H1 (cell line): ENCODE results near the gene GRK5. TPM values are rescaled to one million over a fixed set of nuclear protein-coding genes. Genes with fewer than 3 reads are reported as not detected.

Experiments used
- CBX8 ChIP-seq: fragments of 300-800, 300-1000 bp; sonication (generic); IDR thresholded peaks from 2 replicates; pipeline ENCODE4 v1.7.1; 2016; ENCODE audit warnings: low read depth, low read length, borderline replicate concordance
- CHD7 ChIP-seq: fragments of 300-600 bp; sonication (generic); IDR thresholded peaks from 2 replicates; pipeline ENCODE4 v1.7.1; 2012; ENCODE audit warnings: low read length, moderate library complexity, mild to moderate bottlenecking, inconsistent platforms; ENCODE audit not compliant: insufficient replicate concordance
- CTBP2 ChIP-seq: IDR thresholded peaks from 2 replicates; pipeline ENCODE4 v1.7.0; 2011; ENCODE audit warnings: borderline replicate concordance, mild to moderate bottlenecking, moderate library complexity, mixed read lengths, low read length; ENCODE audit not compliant: insufficient read depth, insufficient read length
- E2F6 ChIP-seq: IDR thresholded peaks from 2 replicates; pipeline ENCODE4 v1.6.1; 2012; ENCODE audit warnings: inconsistent platforms
- EZH2 ChIP-seq: fragments of 200-600 bp; sonication (generic); IDR thresholded peaks from 2 replicates; pipeline ENCODE4 v1.7.1; 2012; ENCODE audit warnings: low read depth, mild to moderate bottlenecking, moderate library complexity, low read length, inconsistent platforms; ENCODE audit not compliant: severe bottlenecking
- KDM1A ChIP-seq: fragments of 200-600, 300-600 bp; sonication (generic); IDR thresholded peaks from 2 replicates; pipeline ENCODE4 v1.7.1; 2016; ENCODE audit warnings: mild to moderate bottlenecking, low read length, borderline replicate concordance
- PHF8 ChIP-seq: fragments of 200-600 bp; sonication (generic); conservative IDR thresholded peaks from 2 replicates; pipeline ENCODE4 v1.7.1; 2012; ENCODE audit warnings: low read depth, mild to moderate bottlenecking, inconsistent platforms, low read length, moderate library complexity
- POLR2A ChIP-seq, 2 experiments: IDR thresholded peaks; 1 replicate in 1 of 2; 2 replicates in 1 of 2; pipeline ENCODE4 v1.6.1; 2011; ENCODE audit warnings: low read depth in 2 of 2, low read length in 2 of 2, mild to moderate bottlenecking in 2 of 2; ENCODE audit errors: control extremely low read depth in 1 of 2
- RAD21 ChIP-seq, 2 experiments: IDR thresholded peaks in 1 of 2; conservative IDR thresholded peaks in 1 of 2; 2 replicates each; pipeline ENCODE4 v1.6.1; 2011; ENCODE audit warnings: low read depth in 2 of 2, low read length in 2 of 2, improper control_type of control experiment in 1 of 2, inconsistent platforms in 1 of 2, mild to moderate bottlenecking in 1 of 2, moderate library complexity in 1 of 2
- SP4 ChIP-seq: IDR thresholded peaks from 2 replicates; pipeline ENCODE4 v1.6.1; 2012; ENCODE audit warnings: low read length, inconsistent platforms
- SRF ChIP-seq: IDR thresholded peaks from 2 replicates; pipeline ENCODE4 v1.6.1; 2011; ENCODE audit warnings: mild to moderate bottlenecking, low read depth, low read length, moderate library complexity
- polyA plus RNA-seq, 7 experiments: library from polyadenylated mRNA; depleted of rRNA in 3 of 7; stranded (reverse) in 5 of 7; unstranded in 2 of 7; fragments of >200 nt in 5 of 7; fragments of 200-250 nt in 2 of 7; gene quantifications; 1 replicate in 5 of 7; 2 replicates in 1 of 7; 4 replicates in 1 of 7; pipeline versions ENCODE4 v1.2.1 to v1.2.3, GENCODE V29; 2011 to 2013; ENCODE audit warnings: missing spikeins in 2 of 7, mixed read lengths in 2 of 7
- total RNA-seq: library from RNA; stranded (reverse); fragmentation: NEBNext Ultra II Directional; extraction: Animal tissue kit (Norgen Biotek cat#: 25700); gene quantifications from 2 replicates; pipeline ENCODE4 v1.2.1, GENCODE V29; 2021

GRK5 gene
- total and polyA plus RNA-seq, 2 of the 8 experiments (the other 6 are each of a cell fraction or from before 2014, with no cell fraction given) = 0.54 to 2.5 TPM

- no peak for TF ChIP-seq CHD7
- TF ChIP-seq E2F6 = no peak
- TF ChIP-seq POLR2A (IDR thresholded peaks at IDR 0.05; ENCODE audit: control extremely low read depth in 1 of 2, low read depth in 2 of 2, low read length in 2 of 2) = no peak
- TF ChIP-seq PHF8 = no peak
- no peak for TF ChIP-seq RAD21 (IDR thresholded peaks at IDR 0.05 in 1 of 2, conservative IDR thresholded peaks at IDR 0.05 in 1 of 2; ENCODE audit: low read depth in 2 of 2, low read length in 2 of 2)
- no peak for TF ChIP-seq EZH2
- no peak for TF ChIP-seq KDM1A
- no peak for TF ChIP-seq CTBP2
- TF ChIP-seq SP4 = no peak
- no peak for TF ChIP-seq CBX8
- TF ChIP-seq SRF = no peak
These were observed 103.4 kb downstream of the GRK5 start (continued) for GRCh38 chr10:119310806-119311205.
